Bronchial epithelial cell (primary cell): Measurements from ENCODE around the gene RASL11A. TPM values are rescaled to one million over a fixed set of nuclear protein-coding genes. Genes with fewer than 3 reads are reported as not detected.

ENCODE experiments used
- DNase-seq: peaks from one replicate; pipeline ENCODE4 v3.0.0-alpha.2; 2010; ENCODE audit warnings: low read depth
- FAIRE-seq: peaks from 2 replicates; lab custom pipeline; 2011; peaks lifted over from hg19 to GRCh38; lab: Jason Lieb, UNC
- H3K27me3 ChIP-seq: 2 replicates; pipeline ENCODE4 v1.5.1; 2011; ENCODE audit warnings: low read length; ENCODE audit not compliant: control insufficient read depth, insufficient read depth
- H3K36me3 ChIP-seq: 2 replicates; pipeline ENCODE4 v1.5.1; 2011; ENCODE audit warnings: low read length; ENCODE audit not compliant: control insufficient read depth, insufficient read depth
- H3K4me3 ChIP-seq: 2 replicates; pipeline ENCODE4 v1.5.1; 2011; ENCODE audit warnings: mild to moderate bottlenecking, low read depth, low read length, control low read depth
- total RNA-seq: library from RNA; depleted of rRNA; stranded (reverse); fragments of >200 nt; gene quantifications from 2 replicates; pipeline ENCODE4 v1.2.1, GENCODE V29; 2014
- TF ChIP-seq, protein P1 (sequence below): IDR thresholded peaks from 2 replicates; pipeline ENCODE4 v1.5.1; 2011; ENCODE audit warnings: mild to moderate bottlenecking, moderate library complexity, low read length, control low read depth, inconsistent platforms; ENCODE audit not compliant: insufficient read depth, severe bottlenecking

The RASL11A gene
- total RNA-seq, 1 donor from 2014 or later: 1.1 TPM

- Histone ChIP-seq H3K36me3 (no peaks in the 10 kb centered on the region), H3K4me3 (no peak overlapping the region), H3K27me3 (no peaks in the 10 kb centered on the region)
- FAIRE-seq (no peak), DNase-seq (no peak)
- TF ChIP-seq, protein P1, sequence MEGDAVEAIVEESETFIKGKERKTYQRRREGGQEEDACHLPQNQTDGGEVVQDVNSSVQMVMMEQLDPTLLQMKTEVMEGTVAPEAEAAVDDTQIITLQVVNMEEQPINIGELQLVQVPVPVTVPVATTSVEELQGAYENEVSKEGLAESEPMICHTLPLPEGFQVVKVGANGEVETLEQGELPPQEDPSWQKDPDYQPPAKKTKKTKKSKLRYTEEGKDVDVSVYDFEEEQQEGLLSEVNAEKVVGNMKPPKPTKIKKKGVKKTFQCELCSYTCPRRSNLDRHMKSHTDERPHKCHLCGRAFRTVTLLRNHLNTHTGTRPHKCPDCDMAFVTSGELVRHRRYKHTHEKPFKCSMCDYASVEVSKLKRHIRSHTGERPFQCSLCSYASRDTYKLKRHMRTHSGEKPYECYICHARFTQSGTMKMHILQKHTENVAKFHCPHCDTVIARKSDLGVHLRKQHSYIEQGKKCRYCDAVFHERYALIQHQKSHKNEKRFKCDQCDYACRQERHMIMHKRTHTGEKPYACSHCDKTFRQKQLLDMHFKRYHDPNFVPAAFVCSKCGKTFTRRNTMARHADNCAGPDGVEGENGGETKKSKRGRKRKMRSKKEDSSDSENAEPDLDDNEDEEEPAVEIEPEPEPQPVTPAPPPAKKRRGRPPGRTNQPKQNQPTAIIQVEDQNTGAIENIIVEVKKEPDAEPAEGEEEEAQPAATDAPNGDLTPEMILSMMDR: no peak
Measured at GRCh38 chr13:27236478-27236877, 34.2 kb upstream of the RASL11A start.

DNA sequence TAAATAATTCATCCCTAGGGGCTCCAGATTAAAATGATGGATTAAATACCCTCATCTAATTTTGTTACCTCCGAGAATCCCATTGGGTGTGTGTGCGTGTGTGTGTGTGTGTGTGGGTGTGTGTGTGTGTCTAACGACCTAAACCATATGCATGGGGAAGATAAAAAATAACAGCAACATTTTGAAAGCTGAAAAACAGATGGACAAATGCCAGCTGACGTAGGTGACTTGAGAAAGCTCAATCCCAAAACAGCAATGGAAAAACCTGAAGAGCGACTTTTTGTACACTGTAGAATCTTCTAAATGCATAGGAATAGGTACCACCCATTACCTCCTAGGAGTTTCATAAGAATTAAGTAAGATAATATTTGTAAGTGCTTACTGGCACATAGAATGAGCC is 27.9 kb upstream of the RASL11A start:
- no peaks in the 10 kb centered on the region for H3K36me3 ChIP-seq
- H3K27me3 ChIP-seq: no peaks in the 10 kb centered on the region
- no peak overlapping the region for H3K4me3 ChIP-seq
- FAIRE-seq (no peak), DNase-seq (peak; percentile 31)
- TF ChIP-seq, protein P1: no peak

GRCh38 chr13:27245610-27246009 is 25.0 kb upstream of the RASL11A start:
- FAIRE-seq (no peak), DNase-seq (no peak)
- TF ChIP-seq, protein P1: no peak
- no peaks in the 10 kb centered on the region for H3K36me3 ChIP-seq
- no peaks in the 10 kb centered on the region for H3K27me3 ChIP-seq
- no peak overlapping the region for H3K4me3 ChIP-seq

DNA sequence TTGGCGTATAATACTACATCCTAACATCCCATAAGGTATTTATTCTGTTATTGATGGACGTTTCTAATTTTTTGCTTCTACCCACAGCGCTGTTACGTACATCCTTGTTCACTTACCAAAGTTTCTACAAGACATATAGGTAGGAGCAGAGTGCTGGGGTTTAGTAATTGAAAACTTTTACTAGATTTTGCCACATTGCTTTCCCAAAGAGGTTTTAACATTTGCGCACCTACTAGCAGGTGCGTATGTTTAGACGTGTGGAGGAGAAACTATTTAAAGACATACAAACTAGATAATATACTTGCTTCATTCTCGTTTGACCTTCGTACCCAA is 19.8 kb upstream of the RASL11A start:
- TF ChIP-seq, protein P1: no peak
- H3K4me3 ChIP-seq: peak overlapping the region; percentile 84
- no peaks in the 10 kb centered on the region for H3K27me3 ChIP-seq
- FAIRE-seq (no peak), DNase-seq (no peak)
- H3K36me3 ChIP-seq: peaks cover 1% of the 10 kb centered on the region

- DNase-seq: peak; percentile 91
- Histone ChIP-seq H3K4me3 (peak within 1 kb of the TSS; percentile 84), H3K36me3 (peaks cover 1% of the 10 kb centered on the region), H3K27me3 (no peaks in the 10 kb centered on the region)
- peak; percentile 82 for FAIRE-seq
- TF ChIP-seq, protein P1: no peak
Measured at GRCh38 chr13:27251166-27252091, 19.2 kb upstream of the RASL11A start, which contains the start of gene RPL21. Gene RPL21 (plus strand): TSS chr13:27251558. CDS start chr13:27253777, 2,219 bp downstream.
